MG63 (cell line): ENCODE results near the gene SPATS2L. TPM values are rescaled to one million over a fixed set of nuclear protein-coding genes. Genes with fewer than 3 reads are reported as not detected.

Experiments
- total RNA-seq: library from RNA; depleted of rRNA; stranded (reverse); fragments of >200 nt; shearing (Covaris generic); gene quantifications from 2 replicates; pipeline ENCODE4 v1.2.3, GENCODE V29; 2014; ENCODE audit warnings: low replicate concordance; rRNA removed

Gene SPATS2L
- total RNA-seq, 1 experiment from 2014 or later = 26.6 TPM

Other genes starting within 250 kb of the SPATS2L start
- gene KCTD18, start 203.4 kb downstream of the SPATS2L start, total RNA-seq = 13.0 and 30.5 TPM in 2 replicates
- gene SGO2, start 219.5 kb downstream of the SPATS2L start, total RNA-seq = 6.3 and 10.3 TPM in 2 replicates